Tibial nerve (tissue), 4 donors: ENCODE results near the gene TREX2. TPM values are rescaled to one million over a fixed set of nuclear protein-coding genes. Genes with fewer than 3 reads are reported as not detected.

Source experiments
- DNase-seq, 2 donors: peaks; one replicate each; pipeline ENCODE4 v3.0.0-alpha.2; 2019; ENCODE audit warnings: low spot score in 2 of 2
- H3K27ac ChIP-seq, 4 donors: fragments of 200-600 bp; sonication (generic) in 3 of 4; one replicate each; pipeline ENCODE4 v1.5.1; 2017 to 2019; ENCODE audit warnings: mild to moderate bottlenecking in 1 of 4
- H3K27me3 ChIP-seq, 2 donors: fragments of 200-600 bp; sonication (generic) in 1 of 2; one replicate each; pipeline versions ENCODE4 v1.5.1 to v1.6.0; 2017 to 2019
- H3K36me3 ChIP-seq, 3 donors: fragments of 200-600 bp; sonication (generic); one replicate each; pipeline ENCODE4 v1.5.1; 2018 to 2019
- H3K4me1 ChIP-seq, 4 donors: fragments of 200-600 bp; sonication (generic) in 3 of 4; one replicate each; pipeline ENCODE4 v1.5.1; 2017 to 2019
- H3K4me3 ChIP-seq, 4 donors: fragments of 200-600 bp; sonication (generic) in 3 of 4; one replicate each; pipeline ENCODE4 v1.5.1; 2017 to 2019; ENCODE audit warnings: mild to moderate bottlenecking in 1 of 4, moderate library complexity in 1 of 4
- H3K9me3 ChIP-seq, 4 donors: fragments of 200-600 bp; sonication (generic) in 3 of 4; one replicate each; pipeline ENCODE4 v1.5.1; 2017 to 2019
- EP300 ChIP-seq, 2 donors: sonication (generic); formaldehyde crosslinking; IDR thresholded peaks; one replicate each; pipeline ENCODE4 v1.6.1; 2017; ENCODE audit warnings: antibody characterized with exemption in 2 of 2, mild to moderate bottlenecking in 1 of 2
- POLR2A ChIP-seq, 2 donors: fragments of 450-650 bp; IDR thresholded peaks; one replicate each; pipeline ENCODE4 v1.6.1; 2017; ENCODE audit warnings: antibody characterized with exemption in 2 of 2, mild to moderate bottlenecking in 2 of 2, moderate library complexity in 2 of 2
- WGBS, 2 donors: methylation state at CpG; one replicate each; pipeline ENCODE4 v1.1.5; 2018; 5-methylcytosine and 5-hydroxymethylcytosine counted together
- total RNA-seq, 4 donors: library from RNA; depleted of rRNA; stranded (reverse); fragments of >200 nt; gene quantifications; one replicate each; pipeline ENCODE4 v1.1.0, GENCODE V29; 2016
- TF ChIP-seq, protein P1 (sequence below), 5 experiments: fragments of 200-600 bp in 3 of 5; fragments of 450-650 bp in 2 of 5; sonication (generic) in 3 of 5; IDR thresholded peaks; one replicate each; pipeline ENCODE4 v1.5.1; 2016 to 2019; ENCODE audit warnings: antibody characterized with exemption in 5 of 5, mild to moderate bottlenecking in 3 of 5, moderate library complexity in 2 of 5

The TREX2 gene
- total RNA-seq, 4 donors from 2014 or later: 1.5 to 4.4 (median 3.3) TPM

DNA sequence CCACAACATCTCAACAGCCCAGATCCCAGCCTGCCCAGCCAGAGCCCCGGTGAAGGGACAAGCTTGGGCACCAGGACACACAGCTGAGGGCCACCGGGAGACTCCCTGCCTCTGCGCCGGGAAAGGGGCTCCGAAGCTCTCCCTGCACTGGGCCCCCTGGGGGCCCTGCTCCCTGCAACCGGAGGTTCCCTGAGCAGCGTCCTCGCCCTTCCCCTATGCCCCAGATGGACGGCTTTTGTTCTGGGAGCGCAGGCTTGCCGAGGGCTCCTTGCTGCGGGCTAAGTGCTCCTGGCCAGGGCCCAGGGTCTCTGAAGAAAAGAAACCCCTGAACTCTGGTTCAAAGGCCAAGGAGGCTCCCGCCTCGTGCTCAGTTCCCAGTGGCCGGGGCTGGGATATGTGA lies 35.5 kb downstream of the TREX2 start:
- Histone ChIP-seq H3K4me3 (no peak overlapping the region), H3K27ac (no peak overlapping the region), H3K4me1 (peaks cover 0 to 12% (median 0%) of the 10 kb centered on the region in 4 donors), H3K27me3 (no peaks in the 10 kb centered on the region), H3K36me3 (no peaks in the 10 kb centered on the region), H3K9me3 (no peaks in the 10 kb centered on the region)
- WGBS, 2 donors: 73 to 84% methylated on average over 6 to 15 of the region's 15 CpGs
- DNase-seq: no peak
- no peak for TF ChIP-seq POLR2A (IDR thresholded peaks at IDR 0.05)

DNA sequence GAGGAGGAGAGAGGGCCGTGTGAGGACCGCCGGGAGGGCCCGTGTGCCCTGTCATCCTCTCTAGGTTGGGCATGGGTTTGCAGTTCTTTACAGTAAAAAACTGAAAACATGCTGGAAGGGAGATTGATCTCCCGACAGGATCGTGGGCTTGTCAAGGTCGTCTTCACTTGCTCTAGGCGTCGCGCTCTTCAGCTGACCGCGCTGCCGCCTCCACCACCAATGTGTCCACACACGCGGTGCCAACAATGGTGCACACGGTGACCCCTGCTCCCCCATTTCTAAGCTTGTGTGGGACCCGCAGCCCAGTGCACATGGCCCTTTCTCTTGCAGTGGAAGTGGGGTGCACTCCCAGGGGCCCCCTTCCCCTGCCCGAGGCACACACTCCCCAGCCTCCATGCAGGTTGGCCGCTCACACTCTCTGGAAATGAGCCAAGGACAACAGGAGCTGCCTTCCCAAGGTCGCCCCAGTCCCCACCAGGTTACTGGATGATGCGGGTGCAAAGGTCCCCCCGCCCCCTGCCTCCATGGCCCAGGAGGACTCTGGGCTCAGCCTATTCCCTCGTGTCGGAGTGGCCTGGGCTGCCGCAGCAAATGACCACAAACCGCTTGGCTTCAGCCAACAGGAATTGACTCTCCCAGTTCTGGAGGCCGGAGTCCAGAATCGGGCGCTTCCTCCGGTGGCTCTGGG lies 36.3 kb downstream of the TREX2 start:
- Histone ChIP-seq H3K9me3 (no peaks in the 10 kb centered on the region), H3K36me3 (no peaks in the 10 kb centered on the region), H3K27me3 (no peaks in the 10 kb centered on the region), H3K27ac (no peak overlapping the region), H3K4me3 (no peak overlapping the region), H3K4me1 (peaks cover 0 to 12% (median 0%) of the 10 kb centered on the region in 4 donors)
- TF ChIP-seq EP300 (IDR thresholded peaks at IDR 0.05) (no peak), POLR2A (IDR thresholded peaks at IDR 0.05) (no peak)
- TF ChIP-seq, protein P1, sequence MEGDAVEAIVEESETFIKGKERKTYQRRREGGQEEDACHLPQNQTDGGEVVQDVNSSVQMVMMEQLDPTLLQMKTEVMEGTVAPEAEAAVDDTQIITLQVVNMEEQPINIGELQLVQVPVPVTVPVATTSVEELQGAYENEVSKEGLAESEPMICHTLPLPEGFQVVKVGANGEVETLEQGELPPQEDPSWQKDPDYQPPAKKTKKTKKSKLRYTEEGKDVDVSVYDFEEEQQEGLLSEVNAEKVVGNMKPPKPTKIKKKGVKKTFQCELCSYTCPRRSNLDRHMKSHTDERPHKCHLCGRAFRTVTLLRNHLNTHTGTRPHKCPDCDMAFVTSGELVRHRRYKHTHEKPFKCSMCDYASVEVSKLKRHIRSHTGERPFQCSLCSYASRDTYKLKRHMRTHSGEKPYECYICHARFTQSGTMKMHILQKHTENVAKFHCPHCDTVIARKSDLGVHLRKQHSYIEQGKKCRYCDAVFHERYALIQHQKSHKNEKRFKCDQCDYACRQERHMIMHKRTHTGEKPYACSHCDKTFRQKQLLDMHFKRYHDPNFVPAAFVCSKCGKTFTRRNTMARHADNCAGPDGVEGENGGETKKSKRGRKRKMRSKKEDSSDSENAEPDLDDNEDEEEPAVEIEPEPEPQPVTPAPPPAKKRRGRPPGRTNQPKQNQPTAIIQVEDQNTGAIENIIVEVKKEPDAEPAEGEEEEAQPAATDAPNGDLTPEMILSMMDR (IDR thresholded peaks at IDR 0.05): no peak
- DNase-seq: no peak
- WGBS, 2 donors: 87 to 96% methylated on average over 3 to 28 of the region's 30 CpGs

DNA sequence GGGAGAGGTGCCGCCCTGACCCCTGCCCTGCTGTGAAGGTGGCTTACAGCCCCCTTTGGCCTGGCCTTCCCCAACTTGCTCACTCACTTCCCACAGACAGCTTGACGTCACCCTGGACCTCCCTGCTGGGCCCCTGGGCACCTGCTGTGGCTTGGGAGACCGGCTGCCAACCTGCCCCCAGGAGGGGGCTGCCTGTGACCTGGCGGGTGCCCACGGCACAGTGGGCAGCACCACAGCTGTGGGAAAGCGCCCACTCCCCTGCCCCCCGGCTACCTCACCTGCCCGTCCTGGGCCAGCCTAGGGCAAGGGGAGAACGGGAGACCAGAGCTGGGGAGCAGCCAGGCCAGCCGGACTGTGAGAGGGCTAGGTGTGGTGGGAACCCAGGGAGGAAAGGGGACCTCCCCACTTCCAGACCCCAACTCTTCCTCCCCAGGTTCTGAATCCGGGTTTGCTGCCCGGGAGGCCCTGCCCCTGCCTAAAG lies 36.9 kb downstream of the TREX2 start:
- TF ChIP-seq EP300 (IDR thresholded peaks at IDR 0.05) (no peak), POLR2A (IDR thresholded peaks at IDR 0.05) (no peak)
- TF ChIP-seq, protein P1 (IDR thresholded peaks at IDR 0.05): no peak
- Histone ChIP-seq H3K27me3 (no peaks in the 10 kb centered on the region), H3K4me3 (no peak overlapping the region), H3K4me1 (peaks cover 0 to 12% (median 0%) of the 10 kb centered on the region in 4 donors), H3K9me3 (no peaks in the 10 kb centered on the region), H3K27ac (no peak overlapping the region), H3K36me3 (no peaks in the 10 kb centered on the region)
- DNase-seq: no peak
- WGBS, 2 donors: 82 to 92% methylated on average over 2 to 10 of the region's 12 CpGs

DNA sequence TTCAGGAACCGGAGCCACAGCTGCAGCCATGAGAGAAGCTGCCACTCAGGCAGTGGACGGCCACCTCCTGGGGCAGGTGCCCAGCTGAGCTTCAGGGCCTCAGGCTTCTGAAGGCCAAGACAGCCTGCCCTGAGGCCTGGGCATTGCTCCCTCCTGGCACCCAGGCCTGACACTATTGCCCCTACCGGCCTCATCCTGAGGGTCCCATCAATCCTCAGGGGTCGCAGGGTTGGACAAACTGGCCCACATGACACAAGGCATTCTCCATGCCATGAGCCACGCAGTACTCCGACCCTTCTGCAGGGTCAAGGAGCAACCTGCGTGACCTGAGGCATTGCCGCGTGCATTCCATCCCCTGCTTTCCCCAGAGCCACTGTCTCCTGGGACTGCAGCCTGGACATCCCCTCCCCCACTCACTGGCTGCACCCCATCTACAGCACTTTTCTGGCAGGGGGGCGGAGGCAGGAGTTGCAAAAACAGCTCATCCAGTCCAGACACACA lies 37.6 kb downstream of the TREX2 start:
- Histone ChIP-seq H3K9me3 (no peaks in the 10 kb centered on the region), H3K27me3 (no peaks in the 10 kb centered on the region), H3K36me3 (no peaks in the 10 kb centered on the region), H3K27ac (no peak overlapping the region), H3K4me3 (no peak overlapping the region), H3K4me1 (peaks cover 0 to 12% (median 0%) of the 10 kb centered on the region in 4 donors)
- TF ChIP-seq EP300 (IDR thresholded peaks at IDR 0.05) (no peak), POLR2A (IDR thresholded peaks at IDR 0.05) (no peak)
- TF ChIP-seq, protein P1 (IDR thresholded peaks at IDR 0.05): no peak
- DNase-seq: no peak
- 68 to 78% methylated on average over 8 to 9 of the region's 10 CpGs for WGBS, 2 donors

DNA sequence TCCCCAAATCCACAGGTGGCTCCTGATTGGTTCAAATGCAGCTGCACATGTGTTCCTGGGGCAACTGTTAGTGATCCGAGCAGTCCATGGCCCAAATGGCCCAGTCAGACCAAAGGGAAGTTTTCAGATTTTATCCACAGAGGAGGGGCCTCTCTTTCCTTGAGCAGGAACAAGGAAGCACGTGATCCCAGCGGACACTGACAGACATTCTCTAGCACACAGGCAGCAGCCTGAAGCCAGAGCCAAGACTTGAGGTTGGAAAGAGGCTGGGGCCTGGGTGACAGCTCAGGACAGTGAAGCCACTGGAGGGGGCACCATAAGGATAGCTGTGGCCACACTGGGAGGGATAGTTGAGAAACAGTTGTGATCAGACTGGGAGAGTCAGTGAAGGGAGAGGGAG lies 38.1 kb downstream of the TREX2 start:
- no peaks in the 10 kb centered on the region for H3K27me3 ChIP-seq
- H3K27ac ChIP-seq: no peak overlapping the region
- H3K36me3 ChIP-seq: no peaks in the 10 kb centered on the region
- DNase-seq: no peak
- H3K4me1 ChIP-seq: peaks cover 0 to 12% (median 0%) of the 10 kb centered on the region in 4 donors
- no peak overlapping the region for H3K4me3 ChIP-seq
- no peaks in the 10 kb centered on the region for H3K9me3 ChIP-seq
- WGBS, 2 donors: 46 to 62% methylated on average over 2 to 3 of the region's 3 CpGs
- TF ChIP-seq, protein P1 (IDR thresholded peaks at IDR 0.05): no peak
- TF ChIP-seq EP300 (IDR thresholded peaks at IDR 0.05): no peak
- no peak for TF ChIP-seq POLR2A (IDR thresholded peaks at IDR 0.05)
